Muscle layer of duodenum (tissue), 2 donors: Measurements from ENCODE around the gene LRIT3.

Source experiments
- H3K27ac ChIP-seq: one replicate; pipeline ENCODE4 v1.7.0; 2013; ENCODE audit warnings: mild to moderate bottlenecking, low read length
- H3K27me3 ChIP-seq: one replicate; pipeline ENCODE4 v1.7.0; 2013; ENCODE audit warnings: low read depth, mild to moderate bottlenecking, control low read depth, low read length
- H3K36me3 ChIP-seq, 2 donors: one replicate each; pipeline ENCODE4 v1.7.0; 2013; ENCODE audit warnings: low read length in 2 of 2, control low read depth in 1 of 2, mild to moderate bottlenecking in 1 of 2; ENCODE audit not compliant: insufficient read depth in 2 of 2, control insufficient read depth in 1 of 2
- H3K4me1 ChIP-seq, 2 donors: one replicate each; pipeline ENCODE4 v1.7.0; 2013; ENCODE audit warnings: low read length in 2 of 2, mild to moderate bottlenecking in 2 of 2, control low read depth in 1 of 2, moderate library complexity in 1 of 2; ENCODE audit not compliant: insufficient read depth in 2 of 2, control insufficient read depth in 1 of 2
- H3K4me3 ChIP-seq, 2 donors: one replicate each; pipeline ENCODE4 v1.7.0; 2013; ENCODE audit warnings: low read length in 2 of 2, low read depth in 1 of 2, mild to moderate bottlenecking in 1 of 2
- H3K9me3 ChIP-seq, 2 donors: one replicate each; pipeline ENCODE4 v1.7.0; 2013; ENCODE audit warnings: low read length in 2 of 2, control low read depth in 1 of 2, mild to moderate bottlenecking in 1 of 2; ENCODE audit not compliant: control insufficient read depth in 1 of 2
- donor health status: healthy.

The LRIT3 gene

GRCh38 chr4:109816894-109817293 is 31.0 kb upstream of the LRIT3 start:
- H3K27ac ChIP-seq = no peak overlapping the region
- H3K36me3 ChIP-seq = peaks cover 14 to 25% of the 10 kb centered on the region in 2 donors
- no peaks in the 10 kb centered on the region for H3K9me3 ChIP-seq
- peak overlapping the region; percentile 96 to 97 for H3K4me3 ChIP-seq
- peaks cover 0 to 15% of the 10 kb centered on the region in 2 donors for H3K4me1 ChIP-seq
- no peaks in the 10 kb centered on the region for H3K27me3 ChIP-seq

DNA sequence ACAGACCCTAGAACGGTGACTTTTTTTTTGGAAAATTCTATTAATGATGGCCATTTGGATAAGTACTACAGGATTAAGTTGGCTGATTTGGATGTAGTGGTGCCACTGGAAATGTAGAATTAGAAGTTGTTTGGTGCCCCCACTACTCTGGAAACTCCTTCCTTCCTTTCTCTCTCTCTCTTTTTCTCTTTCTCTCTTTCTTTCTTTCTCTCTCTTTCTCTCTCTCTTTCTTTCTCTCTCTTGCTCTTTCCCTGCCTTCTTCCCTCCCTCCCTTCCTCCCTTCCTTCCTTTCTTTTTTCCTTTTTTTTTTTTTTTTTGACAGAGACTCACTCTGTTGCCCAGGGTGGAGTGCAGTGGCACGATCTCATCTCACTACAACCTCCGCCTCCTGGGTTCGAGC is 29.6 kb upstream of the LRIT3 start:
- Histone ChIP-seq H3K36me3 (peaks cover 17 to 37% of the 10 kb centered on the region in 2 donors), H3K27me3 (no peaks in the 10 kb centered on the region), H3K9me3 (no peaks in the 10 kb centered on the region), H3K4me3 (no peak overlapping the region), H3K27ac (no peak overlapping the region), H3K4me1 (peaks cover 0 to 15% of the 10 kb centered on the region in 2 donors)

DNA sequence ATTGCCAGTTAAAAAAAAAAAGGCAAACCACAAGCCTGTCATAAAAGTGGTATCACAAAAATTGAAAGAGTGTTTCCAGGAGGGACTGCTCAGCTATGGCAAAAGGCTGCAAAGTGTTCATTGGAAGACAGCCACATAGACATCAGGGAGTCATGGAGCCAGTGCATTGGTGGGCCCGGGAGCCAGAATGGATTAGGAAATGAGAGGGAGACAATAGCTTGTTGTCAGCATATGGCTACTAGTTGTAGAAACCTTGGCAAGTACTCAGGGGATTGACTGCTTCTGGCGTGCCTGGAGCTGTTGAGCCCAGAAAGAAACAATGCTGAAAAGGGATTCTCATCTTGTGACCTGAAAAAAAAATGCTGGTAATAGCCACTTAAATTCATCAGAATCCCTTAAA is 27.3 kb upstream of the LRIT3 start:
- peaks cover 17 to 46% of the 10 kb centered on the region in 2 donors for H3K36me3 ChIP-seq
- no peaks in the 10 kb centered on the region for H3K9me3 ChIP-seq
- peaks cover 0 to 15% of the 10 kb centered on the region in 2 donors for H3K4me1 ChIP-seq
- H3K27me3 ChIP-seq = no peaks in the 10 kb centered on the region
- no peak overlapping the region for H3K4me3 ChIP-seq
- H3K27ac ChIP-seq = no peak overlapping the region

DNA sequence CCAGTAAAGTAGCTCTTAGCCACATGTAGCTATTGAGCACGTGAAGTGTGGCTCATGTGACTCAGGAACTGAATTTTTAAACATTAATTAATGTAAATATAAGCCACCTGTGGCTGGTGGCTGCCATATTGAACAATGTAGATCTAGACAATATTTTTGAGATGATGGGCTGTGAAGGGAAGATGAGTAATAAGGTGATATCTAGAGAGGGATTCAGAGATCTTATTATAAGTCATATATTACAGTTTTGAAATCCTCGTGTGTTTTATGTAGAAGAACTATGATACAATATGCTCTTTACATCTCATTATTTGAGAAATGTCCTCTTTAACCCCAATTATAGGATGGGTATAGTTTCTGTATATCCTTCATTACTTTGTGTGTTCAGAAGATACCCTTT is 26.7 kb upstream of the LRIT3 start:
- Histone ChIP-seq H3K4me3 (no peak overlapping the region), H3K27ac (no peak overlapping the region), H3K4me1 (peaks cover 0 to 12% of the 10 kb centered on the region in 2 donors), H3K36me3 (peaks cover 17 to 46% of the 10 kb centered on the region in 2 donors), H3K9me3 (no peaks in the 10 kb centered on the region), H3K27me3 (no peaks in the 10 kb centered on the region)

- Histone ChIP-seq H3K27ac (no peak overlapping the region), H3K4me1 (no peaks in the 10 kb centered on the region), H3K4me3 (no peak overlapping the region), H3K36me3 (peaks cover 3 to 22% of the 10 kb centered on the region in 2 donors), H3K9me3 (no peaks in the 10 kb centered on the region), H3K27me3 (no peaks in the 10 kb centered on the region)
These were observed 21.2 kb upstream of the LRIT3 start for GRCh38 chr4:109826719-109827118.

GRCh38 chr4:109827672-109828071 is 20.2 kb upstream of the LRIT3 start, which contains the start of gene RRH:
TSS of gene RRH (plus strand) at chr4:109827972. CDS start at chr4:109828028, 56 bp downstream.
- H3K4me1 ChIP-seq = no peaks in the 10 kb centered on the region
- H3K9me3 ChIP-seq = no peaks in the 10 kb centered on the region
- H3K27me3 ChIP-seq = no peaks in the 10 kb centered on the region
- no peak within 1 kb of the TSS for H3K27ac ChIP-seq
- H3K4me3 ChIP-seq = no peak within 1 kb of the TSS
- peaks cover 3 to 14% of the 10 kb centered on the region in 2 donors for H3K36me3 ChIP-seq

- Histone ChIP-seq H3K9me3 (no peaks in the 10 kb centered on the region), H3K36me3 (peaks cover 0 to 4% of the 10 kb centered on the region in 2 donors), H3K27me3 (no peaks in the 10 kb centered on the region), H3K27ac (no peak overlapping the region), H3K4me3 (no peak overlapping the region), H3K4me1 (no peaks in the 10 kb centered on the region)
These were observed 14.2 kb upstream of the LRIT3 start for GRCh38 chr4:109833756-109834155.

DNA sequence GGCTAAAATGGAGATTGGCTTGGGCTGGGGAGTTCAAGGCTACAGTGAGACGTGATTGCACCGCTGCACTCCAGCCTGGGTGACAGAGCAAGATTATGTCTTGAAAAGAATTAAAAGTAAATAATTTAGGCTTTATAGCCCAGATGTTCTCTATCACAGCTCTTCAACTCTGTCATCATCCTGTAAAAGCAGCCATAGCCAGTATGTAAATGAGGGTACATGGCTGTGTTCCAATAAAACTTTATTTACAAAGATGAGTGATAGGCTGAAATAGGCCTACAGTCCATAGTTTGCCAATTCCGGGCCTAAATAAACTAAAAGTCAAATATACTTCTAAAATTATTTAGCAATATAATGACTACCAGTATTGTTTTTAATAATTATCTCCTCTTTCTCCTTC is 10.9 kb upstream of the LRIT3 start:
- Histone ChIP-seq H3K36me3 (peaks cover 0 to 4% of the 10 kb centered on the region in 2 donors), H3K4me1 (no peaks in the 10 kb centered on the region), H3K27ac (no peak overlapping the region), H3K4me3 (no peak overlapping the region), H3K9me3 (no peaks in the 10 kb centered on the region), H3K27me3 (no peaks in the 10 kb centered on the region)

GRCh38 chr4:109846395-109847098 is 1.4 kb upstream of the LRIT3 start:
- Histone ChIP-seq H3K27ac (no peak overlapping the region), H3K36me3 (no peaks in the 10 kb centered on the region), H3K9me3 (no peaks in the 10 kb centered on the region), H3K4me3 (no peak overlapping the region), H3K4me1 (no peaks in the 10 kb centered on the region), H3K27me3 (no peaks in the 10 kb centered on the region)

DNA sequence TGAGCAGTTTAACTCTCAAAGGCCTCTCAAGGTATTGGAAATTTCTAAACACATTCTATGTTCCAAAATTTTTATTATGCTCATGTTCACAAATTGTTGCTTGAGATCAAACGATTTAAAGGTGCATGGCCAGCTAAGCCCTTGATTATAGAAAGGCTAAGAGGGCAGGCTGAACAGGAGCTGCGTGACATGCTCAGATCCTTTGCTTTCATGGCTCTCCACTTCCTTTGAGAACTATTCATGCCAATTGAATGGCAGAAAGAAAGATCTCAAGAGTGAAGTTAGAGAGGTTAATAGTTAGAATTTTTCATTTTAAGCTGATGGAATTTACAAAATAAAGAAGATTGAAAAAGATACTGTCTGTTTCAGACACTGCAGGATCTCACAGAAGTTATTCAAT is 594 bp downstream of the LRIT3 start:
- no peak overlapping the region for H3K27ac ChIP-seq
- no peaks in the 10 kb centered on the region for H3K27me3 ChIP-seq
- no peak overlapping the region for H3K4me3 ChIP-seq
- no peaks in the 10 kb centered on the region for H3K36me3 ChIP-seq
- no peaks in the 10 kb centered on the region for H3K4me1 ChIP-seq
- H3K9me3 ChIP-seq = no peaks in the 10 kb centered on the region

DNA sequence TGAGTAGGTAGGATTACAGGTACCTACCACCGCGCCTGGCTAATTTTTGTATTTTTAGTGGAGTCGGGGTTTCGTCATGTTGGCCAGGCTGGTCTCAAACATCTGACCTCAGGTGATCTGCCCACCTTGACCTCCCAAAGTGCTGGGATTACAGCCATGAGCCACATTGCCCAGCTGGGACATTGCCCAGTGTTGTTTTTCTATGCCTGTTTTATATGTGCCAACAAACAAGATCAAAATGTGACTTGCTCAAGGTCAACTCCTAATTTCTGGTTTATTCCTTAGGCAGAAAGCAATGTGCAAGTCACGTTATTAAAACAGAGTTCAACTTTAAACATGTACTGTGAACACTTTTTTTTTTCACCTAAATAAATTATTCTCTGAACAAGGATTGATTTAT is 2.7 kb downstream of the LRIT3 start:
- H3K4me1 ChIP-seq = no peaks in the 10 kb centered on the region
- no peaks in the 10 kb centered on the region for H3K9me3 ChIP-seq
- H3K4me3 ChIP-seq = no peak overlapping the region
- H3K36me3 ChIP-seq = no peaks in the 10 kb centered on the region
- H3K27me3 ChIP-seq = no peaks in the 10 kb centered on the region
- H3K27ac ChIP-seq = no peak overlapping the region
